Calu3 (cell line): ENCODE measurements around the gene LETM1. TPM values are rescaled to one million over a fixed set of nuclear protein-coding genes. Genes with fewer than 3 reads are reported as not detected.

Experiments
- BruUV-seq: library from RNA; stranded (reverse); fragments of 400-500 nt; replicated peaks from 2 replicates; lab custom pipeline; 2021; lab: Mats Ljungman, UMichigan
- CTCF ChIA-PET: fragments of 300-600 bp; sonication (Branson Sonifier 250); formaldehyde crosslinking; loops from one replicate; lab custom pipeline; 2022; ENCODE audit warnings: antibody characterized with exemption; lab: Charles Lee
- DNase-seq: peaks from one replicate; pipeline ENCODE4 v3.0.0; 2022
- H3K27ac Mint-ChIP-seq: one replicate; pipeline ENCODE4 v1.8.0; 2022; ENCODE audit warnings: mixed read lengths; ENCODE audit not compliant: unreplicated experiment
- H3K27me3 Mint-ChIP-seq: one replicate; pipeline ENCODE4 v1.8.0; 2022; ENCODE audit warnings: mixed read lengths; ENCODE audit not compliant: unreplicated experiment
- H3K36me3 Mint-ChIP-seq: one replicate; pipeline ENCODE4 v1.8.0; 2022; ENCODE audit warnings: mild to moderate bottlenecking, moderate library complexity, mixed read lengths; ENCODE audit not compliant: insufficient read depth, unreplicated experiment
- H3K4me1 Mint-ChIP-seq: one replicate; pipeline ENCODE4 v1.8.0; 2022; ENCODE audit warnings: mild to moderate bottlenecking, low read depth, mixed read lengths; ENCODE audit not compliant: unreplicated experiment
- H3K4me3 Mint-ChIP-seq: one replicate; pipeline ENCODE4 v1.8.0; 2022; ENCODE audit warnings: mild to moderate bottlenecking, low read depth, moderate library complexity, mixed read lengths; ENCODE audit not compliant: unreplicated experiment
- H3K9me3 Mint-ChIP-seq: one replicate; pipeline ENCODE4 v1.8.0; 2022; ENCODE audit warnings: low read depth, mixed read lengths; ENCODE audit not compliant: unreplicated experiment
- intact Hi-C: fragments of 100-400 bp; cut with micrococcal nuclease; formaldehyde crosslinking; loops from one replicate; pipeline ENCODE4 v1.10.0; 2022; ENCODE audit not compliant: unreplicated experiment
- total RNA-seq: library from RNA; stranded (reverse); gene quantifications from 2 replicates; pipeline ENCODE4 v1.2.3, GENCODE V29; 2022
- TF ChIP-seq, protein P1 (sequence below): fragments of 200-600 bp; IDR thresholded peaks from one replicate; pipeline ENCODE4 v1.8.0; 2022; ENCODE audit warnings: antibody characterized with exemption; ENCODE audit not compliant: unreplicated experiment

LETM1 gene
- total RNA-seq, 1 experiment from 2014 or later = 47.2 TPM

DNA sequence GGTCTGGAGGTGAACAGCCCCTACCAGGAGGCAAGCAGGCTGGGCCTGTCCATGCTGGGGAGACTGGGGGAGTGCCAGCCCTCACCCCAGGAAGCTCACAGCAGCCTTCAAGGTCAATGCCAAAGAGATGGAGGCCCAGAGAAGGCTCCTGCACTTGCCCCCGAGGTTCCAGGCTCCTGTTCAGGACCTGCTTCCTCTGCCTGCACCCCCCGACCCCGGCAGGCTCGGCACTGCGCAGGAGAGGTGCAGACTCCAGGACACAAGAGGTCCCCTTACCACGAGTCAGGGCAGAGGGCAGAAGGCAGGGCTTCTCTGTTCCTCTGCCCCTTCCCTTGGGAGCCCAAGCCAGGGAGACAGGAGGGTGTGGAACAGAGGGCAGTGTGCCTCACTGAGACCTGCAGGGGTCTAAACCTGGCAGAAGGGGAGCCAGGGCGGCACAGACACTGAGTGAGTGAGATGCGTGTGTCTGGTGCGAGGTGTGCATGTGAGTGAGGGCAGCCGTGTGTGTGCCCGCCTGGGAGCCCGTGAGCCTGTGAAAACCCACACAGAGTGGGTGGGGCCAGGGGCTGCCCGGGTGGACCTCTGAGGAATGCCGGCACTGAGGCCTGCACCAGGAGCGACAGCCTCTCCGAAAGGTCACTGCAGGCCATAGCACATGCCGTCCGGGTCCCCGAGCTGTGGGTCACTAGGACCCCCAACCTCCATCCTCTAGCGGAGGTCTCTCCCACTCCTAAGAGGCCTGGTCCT lies 93.5 kb downstream of the LETM1 start:
- H3K27me3 Mint-ChIP-seq = peaks cover 8% of the 10 kb centered on the region
- peaks cover 6% of the 10 kb centered on the region for H3K4me1 Mint-ChIP-seq
- TF ChIP-seq, protein P1, sequence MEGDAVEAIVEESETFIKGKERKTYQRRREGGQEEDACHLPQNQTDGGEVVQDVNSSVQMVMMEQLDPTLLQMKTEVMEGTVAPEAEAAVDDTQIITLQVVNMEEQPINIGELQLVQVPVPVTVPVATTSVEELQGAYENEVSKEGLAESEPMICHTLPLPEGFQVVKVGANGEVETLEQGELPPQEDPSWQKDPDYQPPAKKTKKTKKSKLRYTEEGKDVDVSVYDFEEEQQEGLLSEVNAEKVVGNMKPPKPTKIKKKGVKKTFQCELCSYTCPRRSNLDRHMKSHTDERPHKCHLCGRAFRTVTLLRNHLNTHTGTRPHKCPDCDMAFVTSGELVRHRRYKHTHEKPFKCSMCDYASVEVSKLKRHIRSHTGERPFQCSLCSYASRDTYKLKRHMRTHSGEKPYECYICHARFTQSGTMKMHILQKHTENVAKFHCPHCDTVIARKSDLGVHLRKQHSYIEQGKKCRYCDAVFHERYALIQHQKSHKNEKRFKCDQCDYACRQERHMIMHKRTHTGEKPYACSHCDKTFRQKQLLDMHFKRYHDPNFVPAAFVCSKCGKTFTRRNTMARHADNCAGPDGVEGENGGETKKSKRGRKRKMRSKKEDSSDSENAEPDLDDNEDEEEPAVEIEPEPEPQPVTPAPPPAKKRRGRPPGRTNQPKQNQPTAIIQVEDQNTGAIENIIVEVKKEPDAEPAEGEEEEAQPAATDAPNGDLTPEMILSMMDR = no peak
- DNase-seq = no peak
- H3K27ac Mint-ChIP-seq = no peak overlapping the region
- BruUV-seq = no TSS peak
- intact Hi-C loops = no loop called here
- no peak overlapping the region for H3K4me3 Mint-ChIP-seq
- no peaks in the 10 kb centered on the region for H3K9me3 Mint-ChIP-seq
- no peaks in the 10 kb centered on the region for H3K36me3 Mint-ChIP-seq
- CTCF ChIA-PET = interaction anchor here (0.6 to 1.6 kb wide), 2 partner anchors 10 to 24 kb away, joined by 3 to 4 read pairs; no protein-coding TSS in a partner anchor

Other genes starting within 250 kb of the LETM1 start
- 5.3 and 7.3 TPM in 2 replicates for gene FAM53A, start 171.8 kb downstream of the LETM1 start, total RNA-seq
- 46.1 and 49.3 TPM in 2 replicates for gene SLBP, start 143.8 kb downstream of the LETM1 start, total RNA-seq
- gene TMEM129, start 134.8 kb downstream of the LETM1 start, total RNA-seq = 29.8 and 31.0 TPM in 2 replicates
- 89.6 and 95.9 TPM in 2 replicates for gene TACC3, start 134.6 kb downstream of the LETM1 start, total RNA-seq
- gene FGFR3, start 62.9 kb downstream of the LETM1 start, total RNA-seq = 34.3 and 47.5 TPM in 2 replicates
- 96.0 and 104 TPM in 2 replicates for gene NSD2, start 15.2 kb upstream of the LETM1 start, total RNA-seq
- 29.9 and 30.4 TPM in 2 replicates for gene NELFA, start 152.8 kb upstream of the LETM1 start, total RNA-seq
- gene NAT8L, start 203.2 kb upstream of the LETM1 start, total RNA-seq = 0.83 and 1.3 TPM in 2 replicates